Endothelial cell (in vitro differentiated cells): Measurements from ENCODE around the gene MED15. TPM values are rescaled to one million over a fixed set of nuclear protein-coding genes. Genes with fewer than 3 reads are reported as not detected.

Experiments
- DNase-seq: peaks from one replicate; pipeline ENCODE4 v3.0.0; 2021; ENCODE audit warnings: low spot score
- H3K27ac Mint-ChIP-seq: one replicate; pipeline ENCODE4 v1.8.0; 2021; ENCODE audit warnings: mixed read lengths, inconsistent platforms; ENCODE audit not compliant: unreplicated experiment
- H3K27me3 Mint-ChIP-seq: one replicate; pipeline ENCODE4 v1.8.0; 2021; ENCODE audit warnings: mild to moderate bottlenecking, moderate library complexity, mixed read lengths, inconsistent platforms; ENCODE audit not compliant: unreplicated experiment
- H3K36me3 Mint-ChIP-seq: one replicate; pipeline ENCODE4 v1.8.0; 2021; ENCODE audit warnings: mild to moderate bottlenecking, low read depth, mixed read lengths, inconsistent platforms; ENCODE audit not compliant: unreplicated experiment
- H3K4me1 Mint-ChIP-seq: one replicate; pipeline ENCODE4 v1.8.0; 2021; ENCODE audit warnings: mild to moderate bottlenecking, mixed read lengths, inconsistent platforms; ENCODE audit not compliant: unreplicated experiment
- H3K4me3 Mint-ChIP-seq: one replicate; pipeline ENCODE4 v1.8.0; 2021; ENCODE audit warnings: mild to moderate bottlenecking, mixed read lengths, inconsistent platforms; ENCODE audit not compliant: unreplicated experiment
- H3K9me3 Mint-ChIP-seq: one replicate; pipeline ENCODE4 v1.8.0; 2021; ENCODE audit warnings: mixed read lengths, inconsistent platforms; ENCODE audit not compliant: unreplicated experiment
- total RNA-seq: library from RNA; stranded (reverse); fragmentation: NEBNext Ultra II Directional; extraction: Animal tissue kit (Norgen Biotek cat#: 25700); gene quantifications from one replicate; pipeline ENCODE4 v1.2.1, GENCODE V29; 2021; ENCODE audit not compliant: unreplicated experiment
- TF ChIP-seq, protein P1 (sequence below): fragments of 200-600 bp; sonication (generic); IDR thresholded peaks from one replicate; pipeline ENCODE4 v1.5.0; 2021; ENCODE audit warnings: antibody characterized with exemption; ENCODE audit not compliant: unreplicated experiment

Gene MED15
- total RNA-seq, 1 donor from 2014 or later: 165 TPM

DNA sequence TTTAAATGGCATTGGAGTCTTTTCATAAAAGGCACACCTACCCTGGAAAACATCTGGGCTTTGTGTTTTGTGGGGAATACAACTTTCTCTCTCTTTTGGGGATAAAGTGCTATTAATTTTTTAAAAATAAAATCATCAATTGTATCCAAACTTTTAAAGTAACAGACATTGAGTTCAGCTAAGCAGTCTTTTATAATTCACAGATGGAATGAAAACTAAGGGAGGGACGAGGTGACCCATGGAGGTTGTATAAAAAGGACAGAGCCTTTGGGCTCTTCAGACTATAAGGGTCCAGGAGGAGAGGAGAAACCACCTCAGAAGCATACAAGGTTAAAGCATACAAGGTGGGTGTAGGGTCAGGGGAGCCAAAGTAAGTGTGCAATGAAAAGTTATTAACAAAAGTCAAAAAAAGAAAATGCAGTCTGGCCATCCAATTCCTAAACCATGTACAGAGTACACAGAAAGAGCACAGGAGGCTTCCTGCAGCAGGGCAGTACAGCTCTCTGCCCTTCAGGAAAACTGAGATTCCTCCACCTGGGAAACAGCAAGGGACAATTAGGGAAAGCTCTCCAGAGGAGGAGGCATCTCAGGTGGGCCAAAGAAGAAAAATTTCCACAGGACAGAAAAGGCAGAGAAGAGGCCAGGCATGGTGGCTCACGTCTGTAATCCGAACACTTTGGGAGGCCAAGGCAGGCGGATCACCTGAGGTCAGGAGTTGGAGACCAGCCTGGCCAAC is 22.3 kb upstream of the MED15 start:
- H3K4me3 Mint-ChIP-seq: peak overlapping the region; percentile 9
- DNase-seq: no peak
- H3K9me3 Mint-ChIP-seq: no peaks in the 10 kb centered on the region
- TF ChIP-seq, protein P1, sequence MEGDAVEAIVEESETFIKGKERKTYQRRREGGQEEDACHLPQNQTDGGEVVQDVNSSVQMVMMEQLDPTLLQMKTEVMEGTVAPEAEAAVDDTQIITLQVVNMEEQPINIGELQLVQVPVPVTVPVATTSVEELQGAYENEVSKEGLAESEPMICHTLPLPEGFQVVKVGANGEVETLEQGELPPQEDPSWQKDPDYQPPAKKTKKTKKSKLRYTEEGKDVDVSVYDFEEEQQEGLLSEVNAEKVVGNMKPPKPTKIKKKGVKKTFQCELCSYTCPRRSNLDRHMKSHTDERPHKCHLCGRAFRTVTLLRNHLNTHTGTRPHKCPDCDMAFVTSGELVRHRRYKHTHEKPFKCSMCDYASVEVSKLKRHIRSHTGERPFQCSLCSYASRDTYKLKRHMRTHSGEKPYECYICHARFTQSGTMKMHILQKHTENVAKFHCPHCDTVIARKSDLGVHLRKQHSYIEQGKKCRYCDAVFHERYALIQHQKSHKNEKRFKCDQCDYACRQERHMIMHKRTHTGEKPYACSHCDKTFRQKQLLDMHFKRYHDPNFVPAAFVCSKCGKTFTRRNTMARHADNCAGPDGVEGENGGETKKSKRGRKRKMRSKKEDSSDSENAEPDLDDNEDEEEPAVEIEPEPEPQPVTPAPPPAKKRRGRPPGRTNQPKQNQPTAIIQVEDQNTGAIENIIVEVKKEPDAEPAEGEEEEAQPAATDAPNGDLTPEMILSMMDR: no peak
- peaks cover 2% of the 10 kb centered on the region for H3K27me3 Mint-ChIP-seq
- H3K36me3 Mint-ChIP-seq: peaks cover 25% of the 10 kb centered on the region
- H3K4me1 Mint-ChIP-seq: peaks cover 6% of the 10 kb centered on the region
- no peak overlapping the region for H3K27ac Mint-ChIP-seq

DNA sequence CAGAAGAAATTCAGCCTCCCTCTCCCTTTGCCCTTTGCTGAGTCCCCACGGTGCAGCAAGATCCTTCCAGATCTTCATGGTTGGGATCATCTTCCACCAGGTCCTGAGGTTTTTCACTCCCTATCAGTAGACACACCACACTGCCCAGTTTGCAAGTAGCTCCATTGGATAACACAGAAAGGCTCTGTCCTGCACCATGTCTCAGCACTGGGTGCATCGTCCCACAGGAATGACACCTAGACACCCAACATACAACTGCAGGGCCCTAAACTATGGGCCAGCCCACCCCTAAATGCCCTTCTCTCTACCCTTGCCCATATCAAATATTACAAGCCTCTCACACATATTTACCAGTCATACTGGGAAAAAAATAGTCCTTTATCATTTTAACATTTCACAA is 21.2 kb upstream of the MED15 start:
- no peak for DNase-seq
- TF ChIP-seq, protein P1: no peak

DNA sequence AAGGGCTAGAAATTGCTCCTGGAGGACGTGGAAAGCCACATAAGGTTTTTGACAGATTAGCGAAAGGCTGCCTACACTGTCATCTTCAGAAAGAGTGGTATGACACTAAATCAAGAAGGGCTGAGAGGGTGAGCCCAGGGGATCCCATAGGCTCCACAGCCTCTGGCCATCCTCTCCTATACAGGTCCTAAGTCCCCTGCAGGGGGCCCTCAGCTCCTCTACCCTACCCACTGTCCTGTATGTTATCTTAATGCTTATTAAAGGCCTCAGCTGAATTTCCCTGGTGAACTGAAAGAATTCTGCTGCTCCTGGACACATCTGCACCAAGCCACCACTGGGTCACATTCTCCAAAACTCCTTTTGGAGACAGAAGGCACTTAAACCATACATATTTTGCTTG is 19.7 kb upstream of the MED15 start:
- Mint-ChIP-seq H3K4me3 (no peak overlapping the region), H3K27me3 (peaks cover 2% of the 10 kb centered on the region), H3K36me3 (peaks cover 25% of the 10 kb centered on the region), H3K4me1 (peaks cover 6% of the 10 kb centered on the region), H3K9me3 (no peaks in the 10 kb centered on the region), H3K27ac (no peak overlapping the region)
- no peak for DNase-seq
- TF ChIP-seq, protein P1: no peak

More for the DNA sequence above, 21.2 kb upstream of the MED15 start:
- peaks cover 25% of the 10 kb centered on the region for H3K36me3 Mint-ChIP-seq
- peaks cover 2% of the 10 kb centered on the region for H3K27me3 Mint-ChIP-seq
- H3K4me1 Mint-ChIP-seq: peaks cover 6% of the 10 kb centered on the region
- H3K4me3 Mint-ChIP-seq: peak overlapping the region; percentile 7
- no peak overlapping the region for H3K27ac Mint-ChIP-seq
- H3K9me3 Mint-ChIP-seq: no peaks in the 10 kb centered on the region

DNA sequence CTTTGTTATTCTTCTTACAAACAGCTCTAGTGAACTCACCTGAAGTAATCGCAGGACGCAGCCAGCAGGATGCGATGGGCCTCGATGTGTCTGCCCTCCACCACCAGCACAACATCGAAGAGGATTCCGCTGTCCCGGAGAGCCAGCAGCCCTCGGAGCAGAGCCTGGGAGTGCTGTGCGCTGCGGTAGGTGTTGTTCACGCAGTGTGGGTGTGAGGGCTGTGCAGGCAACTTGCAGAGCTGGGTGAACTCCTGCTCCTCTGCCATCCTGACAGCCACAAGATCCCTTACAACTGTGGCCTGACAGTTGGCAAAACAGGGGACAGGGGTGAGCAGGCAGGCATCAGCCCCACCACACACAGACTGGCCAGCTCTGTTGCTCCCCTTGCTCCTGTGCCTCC is 18.5 kb upstream of the MED15 start:
- TF ChIP-seq, protein P1: no peak
- no peak overlapping the region for H3K27ac Mint-ChIP-seq
- peaks cover 5% of the 10 kb centered on the region for H3K27me3 Mint-ChIP-seq
- H3K9me3 Mint-ChIP-seq: no peaks in the 10 kb centered on the region
- peaks cover 21% of the 10 kb centered on the region for H3K36me3 Mint-ChIP-seq
- peaks cover 6% of the 10 kb centered on the region for H3K4me1 Mint-ChIP-seq
- DNase-seq: no peak
- H3K4me3 Mint-ChIP-seq: no peak overlapping the region

DNA sequence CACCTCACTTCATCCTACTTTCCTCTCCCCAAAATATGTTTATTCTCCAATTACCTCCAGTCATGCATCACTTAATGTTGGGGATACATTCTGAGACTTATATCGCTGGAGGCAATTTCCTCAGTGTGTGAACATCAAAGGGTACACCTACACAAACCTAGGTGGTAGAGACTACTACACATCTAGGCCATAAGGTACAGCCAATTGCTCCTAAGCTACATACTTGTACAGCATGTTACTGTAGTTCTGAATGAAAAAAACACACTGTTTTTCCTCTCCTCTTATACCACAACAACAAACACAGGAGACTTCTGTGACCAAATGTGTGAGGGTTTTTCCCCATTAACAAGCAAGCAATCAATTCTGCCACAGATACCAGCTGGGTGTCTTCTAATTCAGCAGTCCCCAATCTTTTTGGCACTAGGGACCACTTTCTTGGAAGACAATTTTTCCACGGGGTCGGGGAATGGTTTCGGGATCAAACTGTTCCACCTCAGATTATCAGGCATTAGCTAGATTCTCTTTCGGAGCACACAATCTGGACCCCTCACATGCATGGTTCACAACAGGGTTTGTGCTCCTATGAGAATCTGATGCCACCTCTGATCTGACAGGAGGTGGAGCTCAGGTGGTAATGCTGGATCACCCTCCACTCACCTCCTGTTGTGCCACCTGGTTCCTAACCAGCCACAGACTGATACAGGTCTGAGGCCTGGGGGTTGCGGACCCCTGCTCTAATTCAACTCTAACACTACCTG is 17.0 kb upstream of the MED15 start:
- Mint-ChIP-seq H3K27ac (no peak overlapping the region), H3K36me3 (peaks cover 25% of the 10 kb centered on the region), H3K27me3 (peaks cover 5% of the 10 kb centered on the region), H3K9me3 (no peaks in the 10 kb centered on the region), H3K4me1 (peaks cover 11% of the 10 kb centered on the region), H3K4me3 (no peak overlapping the region)
- no peak for DNase-seq
- TF ChIP-seq, protein P1: no peak
